ENCODE data around the gene TNK1.

TNK1 gene

DNA sequence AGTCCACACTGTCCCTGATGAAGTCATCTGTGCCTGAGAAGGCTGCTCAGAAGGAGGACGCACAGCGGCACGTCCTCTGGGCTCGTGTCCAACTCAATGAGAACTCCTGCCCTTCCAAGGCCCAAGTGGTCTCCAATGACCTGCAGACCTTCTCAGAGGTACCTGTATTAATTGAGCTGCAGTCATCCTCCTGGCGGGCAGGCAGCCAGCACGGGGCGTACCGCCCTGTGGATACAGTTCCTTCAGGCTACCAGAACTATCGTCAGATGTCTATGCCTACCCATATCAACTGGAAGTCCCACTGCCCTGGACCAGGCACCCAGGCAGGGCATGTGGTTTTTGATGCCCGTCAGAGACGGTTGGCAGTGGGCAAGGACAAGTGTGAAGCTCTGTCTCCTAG, 51.4 kb downstream of the TNK1 start:
- Histone ChIP-seq H4K20me1 (ENCODE audit: low read depth, low read length) (no peaks in the 10 kb centered on the region), H3K9me2 (replicated peaks; ENCODE audit: insufficient read depth, low read length) (no peaks in the 10 kb centered on the region), H3K27ac (ENCODE audit: low read depth, low read length) (no peak overlapping the region), H3K4me2 (ENCODE audit: low read depth, low read length, poor library complexity, severe bottlenecking) (no peak overlapping the region), H3F3A (ENCODE audit: insufficient read depth) (no peaks in the 10 kb centered on the region), H3K36me3 (ENCODE audit: low read length) (no peaks in the 10 kb centered on the region), H3K4me3 (ENCODE audit: insufficient read depth, low read length, poor library complexity, severe bottlenecking) (no peak overlapping the region), H3K27me3 (ENCODE audit: low read length) (no peaks in the 10 kb centered on the region), H3K79me2 (ENCODE audit: insufficient read depth, low read length) (no peaks in the 10 kb centered on the region), H3K9ac (ENCODE audit: low read length) (no peak overlapping the region), H2AFZ (ENCODE audit: low read depth, low read length, severe bottlenecking) (no peak overlapping the region), H3K9me3 (ENCODE audit: insufficient read depth, low read length) (no peaks in the 10 kb centered on the region)
- TF ChIP-seq CTCF (IDR thresholded peaks at IDR 0.05; ENCODE audit: insufficient read depth, low read length, poor library complexity, severe bottlenecking) (no peak), EZH2phosphoT487 (conservative IDR thresholded peaks at IDR 0.05; ENCODE audit: low read length) (no peak)

DNA sequence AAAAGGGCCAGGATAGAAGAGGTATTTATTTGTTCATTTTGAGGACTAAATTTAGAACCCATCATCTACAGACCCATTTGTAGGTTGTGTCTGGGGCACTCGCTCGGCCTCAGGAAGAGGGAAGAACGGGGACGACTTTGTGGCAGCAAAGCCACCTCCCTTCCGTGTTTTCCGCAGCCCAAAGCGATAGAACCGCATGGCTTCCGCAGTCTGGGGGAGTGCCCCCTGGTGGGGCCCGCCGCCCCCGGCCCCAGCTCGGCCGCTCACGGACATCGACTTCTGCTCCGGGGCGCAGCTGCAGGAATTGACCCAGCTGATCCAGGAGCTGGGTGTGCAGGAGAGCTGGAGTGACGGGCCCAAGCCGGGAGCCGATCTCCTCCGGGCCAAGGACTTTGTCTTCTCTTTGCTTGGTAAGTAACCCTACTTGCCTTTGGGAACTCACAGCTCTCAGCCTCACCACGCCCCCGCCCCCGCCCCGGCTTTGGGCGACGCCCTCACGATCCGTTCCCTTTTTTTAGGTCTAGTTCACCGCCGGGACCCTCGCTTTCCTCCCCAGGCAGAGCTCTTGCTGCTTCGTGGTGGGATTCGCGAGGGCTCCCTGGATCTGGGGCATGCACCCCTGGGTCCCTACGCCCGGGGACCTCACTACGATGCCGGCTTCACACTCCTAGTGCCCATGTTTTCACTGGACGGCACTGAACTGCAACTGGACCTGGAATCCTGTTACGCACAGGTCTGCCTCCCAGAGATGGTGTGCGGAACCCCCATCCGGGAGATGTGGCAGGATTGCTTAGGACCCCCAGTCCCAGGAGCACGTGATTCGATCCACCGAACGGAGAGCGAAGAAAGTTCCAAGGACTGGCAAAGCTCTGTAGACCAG, 55.0 kb downstream of the TNK1 start:
- Histone ChIP-seq H3K9me3 (ENCODE audit: insufficient read depth, low read length) (no peaks in the 10 kb centered on the region), H4K20me1 (ENCODE audit: low read depth, low read length) (no peaks in the 10 kb centered on the region), H3K9me2 (replicated peaks; ENCODE audit: insufficient read depth, low read length) (no peaks in the 10 kb centered on the region), H3K4me3 (ENCODE audit: insufficient read depth, low read length, poor library complexity, severe bottlenecking) (peak overlapping the region; percentile 77), H3K4me2 (ENCODE audit: low read depth, low read length, poor library complexity, severe bottlenecking) (peak overlapping the region; percentile 66), H2AFZ (ENCODE audit: low read depth, low read length, severe bottlenecking) (peak overlapping the region; percentile 75), H3F3A (ENCODE audit: insufficient read depth) (no peaks in the 10 kb centered on the region), H3K27ac (ENCODE audit: low read depth, low read length) (peak overlapping the region; percentile 59), H3K9ac (ENCODE audit: low read length) (peak overlapping the region; percentile 61), H3K27me3 (ENCODE audit: low read length) (no peaks in the 10 kb centered on the region), H3K79me2 (ENCODE audit: insufficient read depth, low read length) (no peaks in the 10 kb centered on the region), H3K36me3 (ENCODE audit: low read length) (no peaks in the 10 kb centered on the region)
- TF ChIP-seq EZH2phosphoT487 (conservative IDR thresholded peaks at IDR 0.05; ENCODE audit: low read length) (no peak), CTCF (IDR thresholded peaks at IDR 0.05; ENCODE audit: insufficient read depth, low read length, poor library complexity, severe bottlenecking) (peak; percentile 19)

- no peaks in the 10 kb centered on the region for H3K27me3 ChIP-seq (ENCODE audit: low read length)
- H3K36me3 ChIP-seq (ENCODE audit: low read length), result no peaks in the 10 kb centered on the region
- no peak overlapping the region for H3K27ac ChIP-seq (ENCODE audit: low read depth, low read length)
- H2AFZ ChIP-seq (ENCODE audit: low read depth, low read length, severe bottlenecking), result no peak overlapping the region
- H3F3A ChIP-seq (ENCODE audit: insufficient read depth), result no peaks in the 10 kb centered on the region
- H3K9me3 ChIP-seq (ENCODE audit: insufficient read depth, low read length), result no peaks in the 10 kb centered on the region
- H4K20me1 ChIP-seq (ENCODE audit: low read depth, low read length), result no peaks in the 10 kb centered on the region
- H3K4me2 ChIP-seq (ENCODE audit: low read depth, low read length, poor library complexity, severe bottlenecking), result peak overlapping the region; percentile 66
- H3K9ac ChIP-seq (ENCODE audit: low read length), result no peak overlapping the region
- H3K79me2 ChIP-seq (ENCODE audit: insufficient read depth, low read length), result no peaks in the 10 kb centered on the region
- TF ChIP-seq CTCF (IDR thresholded peaks at IDR 0.05; ENCODE audit: insufficient read depth, low read length, poor library complexity, severe bottlenecking), result peak; percentile 47
- TF ChIP-seq EZH2phosphoT487 (conservative IDR thresholded peaks at IDR 0.05; ENCODE audit: low read length), result no peak
- H3K4me3 ChIP-seq (ENCODE audit: insufficient read depth, low read length, poor library complexity, severe bottlenecking), result no peak overlapping the region
- H3K9me2 ChIP-seq (replicated peaks; ENCODE audit: insufficient read depth, low read length), result no peaks in the 10 kb centered on the region
These were observed 55.9 kb downstream of the TNK1 start for GRCh38 chr17:7436556-7437368.

Measured in SU-DHL-6 (cell line).